K562 (cell line): ENCODE data around the gene NFS1. TPM values are rescaled to one million over a fixed set of nuclear protein-coding genes. Genes with fewer than 3 reads are reported as not detected.

Experiments used
- ATAC-seq: fragments of 200-7000 bp; cut with Tn5 transposase; 3 replicates; pipeline ENCODE4 v1.9.1; 2020; ENCODE audit warnings: moderate library complexity
- BruUV-seq: library from RNA; stranded (reverse); fragments of 400-500 nt; replicated peaks from 2 replicates; lab custom pipeline; 2021; lab: Mats Ljungman, UMichigan
- CTCF ChIA-PET: fragments of 300-600 bp; formaldehyde crosslinking; extraction: SDS; loops from one replicate; lab custom pipeline; 2021; ENCODE audit warnings: low intra/inter-chr PET ratio; lab: Yijun Ruan, JAX
- POLR2A ChIA-PET: fragments of 300-600, 350-650 bp; sonication (Branson Sonifier 250); formaldehyde crosslinking; extraction: SDS; loops from one replicate; lab custom pipeline; 2021; ENCODE audit warnings: antibody characterized with exemption, inconsistent platforms; lab: Yijun Ruan, JAX
- DNase-seq, 4 experiments: peaks; one replicate each; pipeline versions ENCODE4 v3.0.0 to v3.0.0-alpha.2; 2011 to 2018; ENCODE audit warnings: low spot score in 3 of 4, mixed read lengths in 3 of 4; ENCODE audit errors: extremely low read depth in 1 of 4
- FAIRE-seq: peaks from 2 replicates; lab custom pipeline; 2011; peaks lifted over from hg19 to GRCh38; lab: Jason Lieb, UNC
- H2AFZ ChIP-seq: 2 replicates; pipeline ENCODE4 v1.6.0; 2011; ENCODE audit warnings: low read depth, low read length, control low read depth, inconsistent platforms
- H3K27ac ChIP-seq: fragments of 200-600 bp; 3 replicates; pipeline ENCODE4 v1.8.0; 2011; ENCODE audit warnings: low read depth, mild to moderate bottlenecking, control low read depth, inconsistent platforms, low read length, moderate library complexity, mixed read lengths; ENCODE audit errors: extremely low read depth
- H3K27me3 ChIP-seq, 2 experiments: fragments of 300-600 bp in 1 of 2; 2 replicates in 1 of 2; 3 replicates in 1 of 2; pipeline versions ENCODE4 v1.6.0 to v1.8.0; 2011; ENCODE audit warnings: inconsistent platforms in 2 of 2, low read length in 2 of 2, mild to moderate bottlenecking in 1 of 2, mixed read lengths in 1 of 2, moderate library complexity in 1 of 2; ENCODE audit not compliant: control insufficient read depth in 2 of 2, insufficient read depth in 2 of 2
- H3K36me3 ChIP-seq: fragments of 300-600 bp; 3 replicates; pipeline ENCODE4 v1.8.0; 2011; ENCODE audit warnings: mild to moderate bottlenecking, low read length, inconsistent platforms; ENCODE audit not compliant: control insufficient read depth, insufficient read depth
- H3K4me1 ChIP-seq, 2 experiments: fragments of 200-600 bp in 1 of 2; replicated peaks in 1 of 2; 2 replicates in 1 of 2; 3 replicates in 1 of 2; pipeline versions ENCODE4 v1.5.1 to v1.8.0; 2011; ENCODE audit warnings: inconsistent platforms in 2 of 2, low read length in 2 of 2, mild to moderate bottlenecking in 1 of 2, mixed read lengths in 1 of 2, moderate library complexity in 1 of 2; ENCODE audit not compliant: control insufficient read depth in 2 of 2, insufficient read depth in 2 of 2
- H3K4me2 ChIP-seq: 2 replicates; pipeline ENCODE4 v1.6.1; 2011; ENCODE audit warnings: low read length, control low read depth, inconsistent platforms, mixed read lengths; ENCODE audit not compliant: insufficient read depth
- H3K4me3 ChIP-seq: fragments of 200-600 bp; sonication (generic), shearing (Covaris generic); 2 replicates; pipeline ENCODE4 v1.5.1; 2016; ENCODE audit warnings: control low read depth, inconsistent platforms
- H3K79me2 ChIP-seq: fragments of 200-600 bp; 3 replicates; pipeline ENCODE4 v1.8.0; 2011; ENCODE audit warnings: low read length, inconsistent platforms; ENCODE audit not compliant: control insufficient read depth, insufficient read depth
- H3K9ac ChIP-seq, 2 experiments: 2 replicates each; pipeline versions ENCODE4 v1.6.0 to v1.6.1; 2011; ENCODE audit warnings: low read depth in 2 of 2, low read length in 2 of 2, control low read depth in 1 of 2, inconsistent platforms in 1 of 2, mild to moderate bottlenecking in 1 of 2, mixed read lengths in 1 of 2; ENCODE audit not compliant: insufficient read depth in 1 of 2
- H3K9me1 ChIP-seq: one replicate; pipeline ENCODE4 v1.6.0; 2011; ENCODE audit warnings: inconsistent platforms, mild to moderate bottlenecking, low read length, moderate library complexity; ENCODE audit not compliant: control insufficient read depth, insufficient read depth
- H3K9me3 ChIP-seq: replicated peaks from 2 replicates; pipeline ENCODE4 v1.5.1; 2011; ENCODE audit warnings: low read depth, low read length, inconsistent platforms; ENCODE audit not compliant: control insufficient read depth, insufficient read depth
- H4K20me1 ChIP-seq: replicated peaks from 2 replicates; pipeline ENCODE4 v1.6.1; 2011; ENCODE audit warnings: low read length, inconsistent platforms, mixed read lengths; ENCODE audit not compliant: control insufficient read depth, insufficient read depth
- ARID1B ChIP-seq: fragments of 450-650 bp; IDR thresholded peaks from 2 replicates; pipeline ENCODE4 v1.6.1; 2016; ENCODE audit warnings: antibody characterized with exemption, mild to moderate bottlenecking, inconsistent platforms
- GATAD2B ChIP-seq: fragments of 450-650 bp; IDR thresholded peaks from 2 replicates; pipeline ENCODE4 v1.6.1; 2017; ENCODE audit warnings: mild to moderate bottlenecking, borderline replicate concordance
- MEIS2 ChIP-seq: fragments of 450-650 bp; IDR thresholded peaks from 2 replicates; pipeline ENCODE4 v1.6.1; 2014; ENCODE audit warnings: mild to moderate bottlenecking; ENCODE audit not compliant: partially characterized antibody
- SNRNP70 ChIP-seq: fragments of 200-400 bp; formaldehyde crosslinking; optimal IDR thresholded peaks from 2 replicates; pipeline ENCODE3; 2017; ENCODE audit warnings: low read depth, low read length
- ZBED1 ChIP-seq: IDR thresholded peaks from 2 replicates; pipeline ENCODE4 v1.6.1; 2014
- ZNF589 ChIP-seq: fragments of 200-800 bp; sonication (Bioruptor generic); IDR thresholded peaks from 2 replicates; pipeline ENCODE4 v1.6.1; 2016; ENCODE audit warnings: low read depth, missing genetic modification characterization, missing compliant biosample characterization
- WGBS: fragments of 100-300 bp; shearing (Covaris generic); methylation state at CpG from one replicate; pipeline ENCODE4 v1.1.6; 2016; ENCODE audit warnings: low coverage, mixed read lengths; ENCODE audit not compliant: insufficient coverage; ENCODE audit errors: missing lambda C conversion rate; 5-methylcytosine and 5-hydroxymethylcytosine counted together
- in situ Hi-C: fragments of 300-500 bp; cut with MboI; formaldehyde crosslinking; loops from 4 replicates; pipeline ENCODE4 v1.15.0; 2018; ENCODE audit warnings: inconsistent platforms, mixed read lengths
- intact Hi-C: fragments of 100-400 bp; cut with micrococcal nuclease; formaldehyde crosslinking; loops from 2 replicates; pipeline ENCODE4 v1.14.2; 2022
- polyA plus RNA-seq, 8 experiments: library from polyadenylated mRNA; depleted of rRNA in 4 of 8; stranded (reverse) in 5 of 8; unstranded in 3 of 8; fragments of >200 nt; fragmentation: Nextera tagmentation in 2 of 8; fragmentation: Illumina TruSeq in 1 of 8; extraction: Ambion mirVana in 2 of 8; extraction: Trizol in 1 of 8; gene quantifications; 2 replicates each; pipeline versions ENCODE4 v1.2.1 to v1.2.3, GENCODE V29; 2011 to 2014; ENCODE audit warnings: inconsistent platforms in 1 of 8, missing spikeins in 1 of 8
- total RNA-seq, 7 experiments: library from RNA; depleted of rRNA in 6 of 7; stranded (reverse); fragments of >200 nt in 6 of 7; fragmentation: Illumina TruSeq in 2 of 7; extraction: Trizol in 2 of 7; gene quantifications; 2 replicates each; pipeline versions ENCODE4 v1.2.1 to v1.2.3, GENCODE V29; 2011 to 2021; ENCODE audit warnings: low replicate concordance in 1 of 7
- TF ChIP-seq, protein P1 (sequence below): fragments of 250-450 bp; sonication (Bioruptor Pico); IDR thresholded peaks from 2 replicates; pipeline ENCODE4 v1.4.0; 2020; ENCODE audit warnings: mild to moderate bottlenecking
- TF ChIP-seq, protein P2 (sequence below), 2 experiments: fragments of 450-650 bp in 1 of 2; sonication (generic) in 1 of 2; formaldehyde crosslinking; conservative IDR thresholded peaks; 2 replicates each; pipeline versions ENCODE4 v1.4.0 to v1.8.1; 2020 to 2022; ENCODE audit warnings: mild to moderate bottlenecking in 1 of 2, missing genetic modification reagents in 1 of 2

Gene NFS1
- total and polyA plus RNA-seq, 9 of the 15 experiments (the other 6 are each of a cell fraction or from before 2014, with no cell fraction given), result 11.5 to 84.8 (median 47.1) TPM

- DNase-seq, result no peak
- no TSS peak for BruUV-seq
- Histone ChIP-seq H3K27ac (no peak overlapping the region), H3K9ac (no peak overlapping the region), H4K20me1 (no peaks in the 10 kb centered on the region; the same call in none of the 2 replicates), H3K4me3 (no peak overlapping the region), H3K27me3 (no peaks in the 10 kb centered on the region), H3K36me3 (no peaks in the 10 kb centered on the region), H2AFZ (no peak overlapping the region), H3K4me1 (peaks cover 0 to 2% of the 10 kb centered on the region in 2 experiments; a peak in 2 of 5 replicates), H3K4me2 (no peak overlapping the region), H3K9me1 (no peaks in the 10 kb centered on the region), H3K9me3 (no peaks in the 10 kb centered on the region), H3K79me2 (peaks cover 39% of the 10 kb centered on the region; the same call in 2 of the 3 replicates)
- no peak for ATAC-seq
- CTCF ChIA-PET, result no interaction called here
- FAIRE-seq, result no peak
- POLR2A ChIA-PET, result interaction anchor here (0.8 to 2.1 kb wide), 2 partner anchors 19 to 24 kb away, joined by 3 to 6 read pairs; no protein-coding TSS in a partner anchor
- 33% methylated on average over 2 of the region's 2 CpGs for WGBS
- no peak for TF ChIP-seq GATAD2B
- TF ChIP-seq ZNF589, result no peak
- TF ChIP-seq, protein P1, sequence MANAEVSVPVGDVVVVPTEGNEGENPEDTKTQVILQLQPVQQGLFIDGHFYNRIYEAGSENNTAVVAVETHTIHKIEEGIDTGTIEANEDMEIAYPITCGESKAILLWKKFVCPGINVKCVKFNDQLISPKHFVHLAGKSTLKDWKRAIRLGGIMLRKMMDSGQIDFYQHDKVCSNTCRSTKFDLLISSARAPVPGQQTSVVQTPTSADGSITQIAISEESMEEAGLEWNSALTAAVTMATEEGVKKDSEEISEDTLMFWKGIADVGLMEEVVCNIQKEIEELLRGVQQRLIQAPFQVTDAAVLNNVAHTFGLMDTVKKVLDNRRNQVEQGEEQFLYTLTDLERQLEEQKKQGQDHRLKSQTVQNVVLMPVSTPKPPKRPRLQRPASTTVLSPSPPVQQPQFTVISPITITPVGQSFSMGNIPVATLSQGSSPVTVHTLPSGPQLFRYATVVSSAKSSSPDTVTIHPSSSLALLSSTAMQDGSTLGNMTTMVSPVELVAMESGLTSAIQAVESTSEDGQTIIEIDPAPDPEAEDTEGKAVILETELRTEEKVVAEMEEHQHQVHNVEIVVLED (CRISPR knock-in tag), result no peak
- TF ChIP-seq ARID1B, result no peak
- TF ChIP-seq MEIS2, result no peak
- TF ChIP-seq SNRNP70, result no peak
- no peak for TF ChIP-seq ZBED1
- TF ChIP-seq, protein P2, sequence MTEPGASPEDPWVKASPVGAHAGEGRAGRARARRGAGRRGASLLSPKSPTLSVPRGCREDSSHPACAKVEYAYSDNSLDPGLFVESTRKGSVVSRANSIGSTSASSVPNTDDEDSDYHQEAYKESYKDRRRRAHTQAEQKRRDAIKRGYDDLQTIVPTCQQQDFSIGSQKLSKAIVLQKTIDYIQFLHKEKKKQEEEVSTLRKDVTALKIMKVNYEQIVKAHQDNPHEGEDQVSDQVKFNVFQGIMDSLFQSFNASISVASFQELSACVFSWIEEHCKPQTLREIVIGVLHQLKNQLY (CRISPR knock-in tag; conservative IDR thresholded peaks at IDR 0.05), result no peak
- in situ Hi-C loops (no loop called here), intact Hi-C loops (no loop called here)
Measured at GRCh38 chr20:35638751-35639150, 60.4 kb downstream of the NFS1 start.
